ENCODE data around the gene OR51F1.
"Not testable (repeated sequence)": the region's sequence is repeated elsewhere in the genome, so short reads cannot be mapped to it uniquely, and the experiment has no call there.

GRCh38 chr11:4801316-4801715, 31.6 kb upstream of the OR51F1 start:
- TF ChIP-seq CTCF (IDR thresholded peaks at IDR 0.05; ENCODE audit: low read depth, low read length); EZH2phosphoT487 (IDR thresholded peaks at IDR 0.05; ENCODE audit: low read depth): not testable (repeated sequence)

Measured in OCI-LY3 (cell line).